Measurements from ENCODE around the gene PRKCZ.

PRKCZ gene

DNA sequence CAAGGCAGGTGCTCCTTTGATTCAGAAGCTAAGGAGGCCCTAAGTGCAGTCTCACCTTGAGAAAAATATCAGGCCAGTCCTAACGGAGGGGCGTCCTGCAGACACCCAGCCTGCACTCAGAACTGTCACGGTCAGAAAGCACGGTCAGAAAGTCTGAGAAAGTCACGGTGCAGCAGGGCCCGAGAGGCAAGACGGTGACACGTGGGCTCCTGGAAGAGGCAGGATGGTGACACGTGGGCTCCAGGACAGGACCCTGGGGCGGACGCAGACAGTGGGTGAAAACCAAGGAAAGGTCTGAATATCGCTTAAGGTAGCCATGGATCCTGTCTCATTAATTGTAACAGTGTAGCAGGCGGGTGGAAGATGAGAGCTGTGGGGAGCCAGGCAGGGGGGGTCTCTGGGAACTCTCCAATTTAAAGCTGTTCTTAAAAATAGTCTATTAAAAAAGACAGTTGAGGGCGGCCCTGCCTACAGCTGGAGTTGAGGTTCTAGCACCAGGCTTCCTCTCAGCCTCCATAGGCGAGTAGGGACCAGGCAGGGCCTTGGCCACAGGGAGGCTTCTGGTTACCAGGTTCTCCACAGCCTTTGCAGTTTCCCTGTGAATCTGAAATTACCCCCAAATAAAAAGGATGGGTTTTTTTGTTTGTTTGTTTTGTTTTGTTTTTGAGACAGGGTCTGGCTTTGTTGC, 79.2 kb downstream of the PRKCZ start:
- TF ChIP-seq, protein P1, sequence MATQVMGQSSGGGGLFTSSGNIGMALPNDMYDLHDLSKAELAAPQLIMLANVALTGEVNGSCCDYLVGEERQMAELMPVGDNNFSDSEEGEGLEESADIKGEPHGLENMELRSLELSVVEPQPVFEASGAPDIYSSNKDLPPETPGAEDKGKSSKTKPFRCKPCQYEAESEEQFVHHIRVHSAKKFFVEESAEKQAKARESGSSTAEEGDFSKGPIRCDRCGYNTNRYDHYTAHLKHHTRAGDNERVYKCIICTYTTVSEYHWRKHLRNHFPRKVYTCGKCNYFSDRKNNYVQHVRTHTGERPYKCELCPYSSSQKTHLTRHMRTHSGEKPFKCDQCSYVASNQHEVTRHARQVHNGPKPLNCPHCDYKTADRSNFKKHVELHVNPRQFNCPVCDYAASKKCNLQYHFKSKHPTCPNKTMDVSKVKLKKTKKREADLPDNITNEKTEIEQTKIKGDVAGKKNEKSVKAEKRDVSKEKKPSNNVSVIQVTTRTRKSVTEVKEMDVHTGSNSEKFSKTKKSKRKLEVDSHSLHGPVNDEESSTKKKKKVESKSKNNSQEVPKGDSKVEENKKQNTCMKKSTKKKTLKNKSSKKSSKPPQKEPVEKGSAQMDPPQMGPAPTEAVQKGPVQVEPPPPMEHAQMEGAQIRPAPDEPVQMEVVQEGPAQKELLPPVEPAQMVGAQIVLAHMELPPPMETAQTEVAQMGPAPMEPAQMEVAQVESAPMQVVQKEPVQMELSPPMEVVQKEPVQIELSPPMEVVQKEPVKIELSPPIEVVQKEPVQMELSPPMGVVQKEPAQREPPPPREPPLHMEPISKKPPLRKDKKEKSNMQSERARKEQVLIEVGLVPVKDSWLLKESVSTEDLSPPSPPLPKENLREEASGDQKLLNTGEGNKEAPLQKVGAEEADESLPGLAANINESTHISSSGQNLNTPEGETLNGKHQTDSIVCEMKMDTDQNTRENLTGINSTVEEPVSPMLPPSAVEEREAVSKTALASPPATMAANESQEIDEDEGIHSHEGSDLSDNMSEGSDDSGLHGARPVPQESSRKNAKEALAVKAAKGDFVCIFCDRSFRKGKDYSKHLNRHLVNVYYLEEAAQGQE (IDR thresholded peaks at IDR 0.05; ENCODE audit: insufficient read depth in 1 of 2, low read depth in 2 of 2, low read length in 2 of 2) = no peak
- TF ChIP-seq POLR2AphosphoS5 (IDR thresholded peaks at IDR 0.05; ENCODE audit: low read depth, low read length) = no peak
- no peak for TF ChIP-seq FOXP2 (optimal IDR thresholded peaks at IDR 0.05; ENCODE audit: borderline replicate concordance, extremely low read depth, extremely low read length, insufficient read depth)
- TF ChIP-seq SIN3A (IDR thresholded peaks at IDR 0.05; ENCODE audit: borderline replicate concordance, insufficient read depth, low read length) = no peak
- no peak for TF ChIP-seq TAF1 (IDR thresholded peaks at IDR 0.05; ENCODE audit: borderline replicate concordance, insufficient read depth, low read length)

DNA sequence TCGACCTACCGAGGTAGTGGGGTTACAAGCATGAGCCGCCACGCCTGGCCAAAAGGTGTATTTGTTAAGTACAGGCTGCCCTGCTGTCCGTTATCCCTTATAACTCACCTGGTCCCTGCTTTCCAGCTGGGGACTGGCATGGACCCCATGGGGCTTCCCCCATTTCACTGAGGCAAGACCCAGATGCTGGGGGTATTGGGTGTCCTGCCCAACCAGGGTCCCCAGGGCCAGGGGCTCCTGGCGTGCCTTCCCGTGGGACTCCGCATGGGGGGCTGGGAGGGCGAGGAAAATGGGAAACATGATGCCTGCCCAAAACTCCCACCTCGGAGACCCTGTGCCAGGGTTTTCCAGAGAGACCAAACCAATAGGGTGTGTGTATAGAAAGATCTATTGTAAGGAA, 79.9 kb downstream of the PRKCZ start:
- no peak for TF ChIP-seq FOXP2 (optimal IDR thresholded peaks at IDR 0.05; ENCODE audit: borderline replicate concordance, extremely low read depth, extremely low read length, insufficient read depth)
- TF ChIP-seq POLR2AphosphoS5 (IDR thresholded peaks at IDR 0.05; ENCODE audit: low read depth, low read length) = no peak
- no peak for TF ChIP-seq TAF1 (IDR thresholded peaks at IDR 0.05; ENCODE audit: borderline replicate concordance, insufficient read depth, low read length)
- TF ChIP-seq SIN3A (IDR thresholded peaks at IDR 0.05; ENCODE audit: borderline replicate concordance, insufficient read depth, low read length) = no peak
- TF ChIP-seq, protein P1 (IDR thresholded peaks at IDR 0.05; ENCODE audit: insufficient read depth in 1 of 2, low read depth in 2 of 2, low read length in 2 of 2) = no peak

DNA sequence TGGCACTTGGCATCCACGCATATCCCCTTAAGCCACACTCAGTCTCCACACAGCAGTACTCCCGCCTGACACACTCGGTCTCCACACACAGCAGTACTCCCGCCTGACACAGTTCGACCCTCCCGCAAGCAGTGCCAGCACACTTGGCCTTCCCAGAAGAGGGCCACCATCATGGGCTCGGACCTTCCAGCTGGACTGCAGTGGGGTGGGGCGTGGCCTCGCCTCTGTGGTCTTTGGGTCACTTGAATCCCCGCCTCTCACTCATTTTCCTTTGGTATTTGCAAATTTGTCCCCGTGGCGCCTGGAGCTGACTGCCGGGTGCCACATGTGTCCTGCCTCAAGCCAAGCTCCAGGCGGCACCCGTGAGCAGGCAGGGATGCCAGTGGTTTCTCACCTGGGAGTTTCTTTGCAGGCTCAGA, 80.7 kb downstream of the PRKCZ start:
- no peak for TF ChIP-seq FOXP2 (optimal IDR thresholded peaks at IDR 0.05; ENCODE audit: borderline replicate concordance, extremely low read depth, extremely low read length, insufficient read depth)
- no peak for TF ChIP-seq TAF1 (IDR thresholded peaks at IDR 0.05; ENCODE audit: borderline replicate concordance, insufficient read depth, low read length)
- no peak for TF ChIP-seq SIN3A (IDR thresholded peaks at IDR 0.05; ENCODE audit: borderline replicate concordance, insufficient read depth, low read length)
- TF ChIP-seq, protein P1 (IDR thresholded peaks at IDR 0.05; ENCODE audit: insufficient read depth in 1 of 2, low read depth in 2 of 2, low read length in 2 of 2) = no peak
- TF ChIP-seq POLR2AphosphoS5 (IDR thresholded peaks at IDR 0.05; ENCODE audit: low read depth, low read length) = no peak

DNA sequence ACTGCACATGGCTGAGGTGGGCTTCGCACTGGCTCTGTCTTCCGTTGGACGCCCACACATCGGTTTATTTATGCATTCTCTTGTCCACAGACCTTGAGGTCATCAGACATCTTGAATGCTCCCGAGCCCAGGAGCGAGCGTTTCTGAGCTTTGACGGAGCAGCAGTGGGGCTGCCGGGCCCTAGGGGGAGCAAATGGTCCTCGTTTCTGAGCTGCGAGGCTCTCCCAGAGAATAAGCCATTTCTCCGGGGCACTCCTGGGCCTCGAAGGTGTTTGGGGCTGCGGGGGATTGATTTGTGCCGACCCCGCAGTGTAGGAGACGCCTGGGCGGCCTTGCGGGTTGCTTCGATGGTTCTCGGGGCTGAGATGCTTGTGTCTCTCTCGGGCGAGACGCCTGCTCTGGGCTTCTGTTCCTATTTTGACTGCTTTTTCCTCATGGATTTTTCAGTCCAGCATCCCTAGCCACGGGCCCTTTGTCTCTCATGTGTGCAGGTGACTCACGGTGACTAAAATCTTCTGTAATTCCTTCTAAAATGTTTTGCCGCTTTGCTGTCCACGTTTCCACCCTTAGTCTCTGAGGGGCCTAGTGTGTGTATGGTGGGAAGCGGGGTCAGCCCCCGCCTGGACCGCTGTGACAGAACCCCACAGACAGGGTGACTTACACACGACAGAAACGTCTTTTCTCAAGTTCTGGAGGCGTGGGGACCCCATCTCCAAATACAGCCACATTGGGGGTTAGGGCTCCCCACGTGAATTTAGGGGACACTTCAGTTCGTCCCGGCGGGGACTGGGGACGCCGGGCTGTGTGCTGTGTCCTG, 82.2 kb downstream of the PRKCZ start:
- TF ChIP-seq SIN3A (IDR thresholded peaks at IDR 0.05; ENCODE audit: borderline replicate concordance, insufficient read depth, low read length) = no peak
- TF ChIP-seq FOXP2 (optimal IDR thresholded peaks at IDR 0.05; ENCODE audit: borderline replicate concordance, extremely low read depth, extremely low read length, insufficient read depth) = no peak
- no peak for TF ChIP-seq POLR2AphosphoS5 (IDR thresholded peaks at IDR 0.05; ENCODE audit: low read depth, low read length)
- TF ChIP-seq, protein P1 (IDR thresholded peaks at IDR 0.05; ENCODE audit: insufficient read depth in 1 of 2, low read depth in 2 of 2, low read length in 2 of 2) = no peak
- no peak for TF ChIP-seq TAF1 (IDR thresholded peaks at IDR 0.05; ENCODE audit: borderline replicate concordance, insufficient read depth, low read length)

Data from PFSK-1 (cell line).